DMS 273 treated with DMSO at 0.1 percent for 48 hours (cell line): ENCODE results near the gene EIF2D.
"Not testable (repeated sequence)": the region's sequence is repeated elsewhere in the genome, so short reads cannot be mapped to it uniquely, and the experiment has no call there.

Experiments used
- DNase-seq: peaks from one replicate; lab custom pipeline; 2025; lab: John Stamatoyannopoulos, UW

EIF2D gene, protein sequence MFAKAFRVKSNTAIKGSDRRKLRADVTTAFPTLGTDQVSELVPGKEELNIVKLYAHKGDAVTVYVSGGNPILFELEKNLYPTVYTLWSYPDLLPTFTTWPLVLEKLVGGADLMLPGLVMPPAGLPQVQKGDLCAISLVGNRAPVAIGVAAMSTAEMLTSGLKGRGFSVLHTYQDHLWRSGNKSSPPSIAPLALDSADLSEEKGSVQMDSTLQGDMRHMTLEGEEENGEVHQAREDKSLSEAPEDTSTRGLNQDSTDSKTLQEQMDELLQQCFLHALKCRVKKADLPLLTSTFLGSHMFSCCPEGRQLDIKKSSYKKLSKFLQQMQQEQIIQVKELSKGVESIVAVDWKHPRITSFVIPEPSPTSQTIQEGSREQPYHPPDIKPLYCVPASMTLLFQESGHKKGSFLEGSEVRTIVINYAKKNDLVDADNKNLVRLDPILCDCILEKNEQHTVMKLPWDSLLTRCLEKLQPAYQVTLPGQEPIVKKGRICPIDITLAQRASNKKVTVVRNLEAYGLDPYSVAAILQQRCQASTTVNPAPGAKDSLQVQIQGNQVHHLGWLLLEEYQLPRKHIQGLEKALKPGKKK

GRCh38 chr1:206612129-206612876 is at the start of gene EIF2D:
EIF2D (minus strand) TSS chr1:206612465; CDS start chr1:206612342, 123 bp downstream.
- DNase-seq, result peak; percentile 84

DNA sequence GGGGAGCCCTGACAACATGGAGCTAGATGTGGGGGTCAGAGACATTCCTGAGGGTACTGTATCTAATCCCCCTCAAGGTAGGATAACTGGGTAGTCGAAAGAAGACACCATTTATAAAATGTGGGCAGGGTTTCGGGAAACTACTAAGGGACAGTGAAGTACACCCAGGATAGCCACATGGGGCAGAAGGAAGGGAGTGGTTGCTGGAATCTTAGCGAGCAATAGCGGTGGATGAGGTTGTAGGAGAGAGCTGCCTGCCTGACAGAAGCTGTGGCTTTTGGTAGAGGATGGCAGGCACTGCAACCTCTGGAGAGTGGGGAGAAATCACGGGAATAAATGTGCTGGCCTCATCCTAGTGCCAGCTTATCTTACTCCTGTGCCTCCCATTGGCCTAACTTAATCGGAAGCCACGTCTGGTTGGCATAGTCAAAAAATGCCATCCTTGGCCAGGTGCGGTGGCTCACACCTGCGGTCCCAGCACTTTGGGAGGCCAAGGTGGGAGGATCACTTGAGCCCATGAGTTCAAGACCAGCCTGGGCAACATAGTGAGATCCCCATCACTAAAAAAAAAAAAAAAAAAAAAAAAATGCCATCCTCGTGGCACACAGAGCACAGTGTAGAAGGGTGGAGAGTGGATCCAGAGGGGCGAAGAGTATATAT is 49.0 kb upstream of the EIF2D start:
- no peak for DNase-seq

- DNase-seq, result no peak
Observed at GRCh38 chr1:206660136-206660535, 47.9 kb upstream of the EIF2D start.

GRCh38 chr1:206658981-206659273 is 46.7 kb upstream of the EIF2D start:
- DNase-seq, result no peak

GRCh38 chr1:206658264-206658980 is 46.2 kb upstream of the EIF2D start:
- no peak for DNase-seq

GRCh38 chr1:206657751-206658150 is 45.5 kb upstream of the EIF2D start:
- DNase-seq, result no peak

DNA sequence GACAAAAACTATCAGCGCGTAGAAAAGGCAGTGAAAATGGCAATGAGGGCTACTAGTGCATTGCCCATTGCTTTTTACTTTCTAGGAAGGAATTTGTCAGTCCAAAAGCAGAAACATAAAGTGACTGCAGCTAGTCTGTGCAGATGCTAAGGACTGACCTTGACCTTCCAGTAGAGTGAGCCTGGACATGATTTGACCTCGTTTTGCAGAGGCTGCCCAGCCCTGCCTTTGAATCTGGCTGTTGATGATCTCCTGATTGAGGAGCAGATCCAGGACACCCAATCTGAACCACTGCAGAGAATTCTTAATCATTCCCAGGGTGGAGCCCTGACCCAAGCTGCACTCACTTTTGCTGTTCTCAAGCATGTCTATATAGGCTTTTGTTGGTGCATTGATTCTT is 44.7 kb upstream of the EIF2D start:
- DNase-seq, result no peak

GRCh38 chr1:206655471-206655882 is 43.2 kb upstream of the EIF2D start:
- DNase-seq, result peak; percentile 32

- DNase-seq, result no peak
Observed at GRCh38 chr1:206654828-206655227, 42.6 kb upstream of the EIF2D start.

DNA sequence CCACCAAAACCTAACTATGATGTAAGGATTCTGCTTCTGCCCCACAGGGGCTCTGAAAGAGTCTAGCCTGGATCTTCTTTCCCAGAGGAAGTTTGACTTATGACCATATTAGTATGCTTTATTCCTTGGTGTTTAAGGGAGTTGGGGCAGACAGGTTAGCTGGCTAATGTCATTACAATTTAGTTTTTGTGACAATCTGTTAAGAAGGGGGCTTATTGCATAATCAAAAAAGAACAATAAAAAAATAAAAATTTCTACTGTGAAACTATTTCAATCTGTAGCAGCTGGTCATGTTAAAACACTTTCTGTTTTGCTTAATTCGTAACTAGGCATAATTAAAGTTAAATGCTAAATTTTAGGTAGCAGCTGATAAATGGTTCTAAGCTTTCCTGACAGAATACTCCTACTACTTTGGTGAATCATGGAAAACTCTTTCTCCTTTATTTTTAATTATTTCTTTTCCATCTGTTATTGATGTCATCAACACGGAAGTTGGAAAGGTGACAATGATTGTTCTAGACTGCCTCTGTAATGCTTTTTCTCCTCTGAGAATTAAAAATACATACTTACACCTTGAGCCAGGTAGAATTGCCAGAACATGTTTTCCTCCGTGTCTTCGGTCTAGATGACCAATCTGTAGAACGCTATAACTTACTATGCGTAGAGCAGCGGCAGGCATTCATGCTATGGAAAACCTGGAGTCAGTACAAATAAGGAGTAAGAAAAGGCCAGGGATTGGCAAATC is 41.6 kb upstream of the EIF2D start:
- no peak for DNase-seq

DNA sequence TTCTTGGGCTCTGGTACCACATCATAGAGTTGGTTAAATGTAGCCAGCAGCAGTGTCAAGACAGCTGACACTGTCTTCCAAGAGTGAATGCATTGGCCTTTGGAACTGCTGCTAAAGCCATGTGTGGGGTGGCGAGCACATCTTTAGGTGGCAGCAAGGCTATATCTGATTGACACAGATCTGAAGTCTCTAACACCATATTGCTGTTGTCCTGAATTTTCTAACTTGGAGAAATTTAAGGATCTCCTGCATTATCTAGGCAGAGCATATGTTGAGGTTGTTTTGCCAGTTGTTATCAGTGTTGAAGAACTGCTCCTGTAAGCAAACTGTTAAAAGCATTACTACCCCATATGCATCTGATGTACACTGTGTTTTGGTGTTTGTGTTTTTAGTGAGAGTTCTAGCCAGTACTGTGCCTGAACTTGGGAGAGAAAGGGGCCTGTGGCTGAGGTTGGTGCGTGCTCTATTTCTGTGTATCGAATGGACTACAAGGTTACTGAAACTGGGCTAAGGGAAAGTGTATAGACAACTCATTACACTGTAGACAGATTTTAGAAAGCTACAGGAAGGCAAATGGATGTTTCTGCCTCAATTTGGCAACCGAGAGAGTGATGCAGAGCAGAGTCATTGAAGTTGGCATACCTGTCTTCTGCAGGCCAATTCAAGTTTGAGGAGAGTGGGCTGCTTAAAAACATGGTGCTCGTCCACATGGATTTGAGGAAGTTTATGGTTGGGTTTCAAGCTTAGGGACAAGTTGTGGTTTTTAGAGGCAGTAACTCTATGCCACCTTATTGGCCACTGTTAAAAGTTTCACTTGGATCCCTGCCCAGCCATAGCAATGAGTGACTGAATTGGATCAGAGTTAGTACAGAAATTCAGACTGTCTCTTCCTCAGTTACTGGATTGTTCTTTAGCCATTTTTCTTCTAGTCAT is 40.0 kb upstream of the EIF2D start:
- DNase-seq, result no peak

DNA sequence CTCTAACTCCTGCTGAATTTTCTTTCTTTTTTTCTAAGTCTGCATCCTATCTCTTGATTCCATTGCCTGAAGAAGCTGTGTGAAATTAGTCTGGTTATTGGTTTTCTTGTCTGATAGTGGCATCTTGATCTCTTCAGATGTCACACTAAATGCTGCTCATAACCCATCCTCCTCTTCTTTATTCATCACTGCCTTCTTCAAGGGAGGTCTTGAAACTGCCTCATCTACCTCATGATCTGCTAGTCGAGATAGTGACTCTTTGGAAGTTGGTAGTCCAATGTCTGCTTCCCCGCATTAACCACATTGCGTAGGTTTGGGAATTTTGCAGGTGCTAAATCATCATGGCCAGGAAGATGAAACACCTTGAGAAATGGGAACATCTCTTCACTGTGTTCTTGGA is 38.7 kb upstream of the EIF2D start:
- no peak for DNase-seq

DNA sequence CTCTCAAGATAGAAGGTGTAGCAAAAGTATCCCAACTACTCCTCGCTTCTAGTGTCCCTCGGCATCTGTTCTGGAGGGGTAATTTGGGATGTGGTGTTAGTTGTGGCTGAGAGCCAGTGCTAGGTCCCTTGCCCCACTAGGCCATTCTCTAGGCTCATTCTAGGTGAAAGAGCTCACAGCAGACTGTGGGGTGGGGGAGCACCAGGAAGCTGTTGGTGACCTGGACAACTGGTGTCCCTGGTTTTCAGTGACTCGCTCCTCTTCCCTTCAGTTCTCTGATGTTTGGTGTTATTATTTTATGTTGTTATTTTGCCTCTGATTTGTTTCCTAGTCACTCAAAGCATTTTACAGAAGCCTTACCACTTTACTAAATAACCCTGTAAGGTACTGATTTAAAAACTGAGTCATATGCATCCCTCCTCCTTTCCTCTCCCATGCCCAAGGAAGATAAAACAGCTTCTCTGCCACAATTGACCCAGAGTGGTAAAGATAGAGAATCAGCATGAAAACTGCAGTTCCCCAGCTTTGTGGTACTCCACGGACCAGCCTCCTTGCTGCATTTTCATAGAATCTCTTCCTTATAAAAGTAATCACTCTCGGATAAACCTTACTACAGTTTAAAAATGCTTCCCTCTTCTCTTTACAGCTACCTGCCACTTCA is 37.1 kb upstream of the EIF2D start:
- DNase-seq, result no peak

- DNase-seq, result no peak
Observed at GRCh38 chr1:206647224-206647623, 35.0 kb upstream of the EIF2D start.

DNA sequence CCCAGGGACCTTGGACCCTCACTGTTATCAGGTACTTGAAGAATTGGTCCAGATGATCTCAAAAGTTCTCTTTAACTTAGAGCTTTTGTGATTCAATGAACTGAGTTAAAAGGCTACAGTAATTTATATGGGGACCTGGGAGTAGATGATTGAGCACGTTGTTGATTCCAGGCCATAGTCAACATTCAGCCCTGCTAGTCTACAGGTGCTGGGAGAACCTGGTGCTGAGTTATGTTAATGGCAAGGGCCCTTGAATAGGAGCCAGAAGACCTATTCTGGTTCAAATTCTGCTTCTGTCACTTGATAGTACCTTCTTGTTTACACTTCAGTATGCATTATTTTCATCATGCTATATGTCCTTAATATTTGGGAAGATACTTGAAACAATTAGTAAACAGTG is 34.2 kb upstream of the EIF2D start:
- DNase-seq, result no peak

GRCh38 chr1:206643118-206643698 is 30.9 kb upstream of the EIF2D start:
- DNase-seq, result no peak

- not testable (repeated sequence) for DNase-seq
Observed at GRCh38 chr1:206642074-206642473, 29.8 kb upstream of the EIF2D start.

DNA sequence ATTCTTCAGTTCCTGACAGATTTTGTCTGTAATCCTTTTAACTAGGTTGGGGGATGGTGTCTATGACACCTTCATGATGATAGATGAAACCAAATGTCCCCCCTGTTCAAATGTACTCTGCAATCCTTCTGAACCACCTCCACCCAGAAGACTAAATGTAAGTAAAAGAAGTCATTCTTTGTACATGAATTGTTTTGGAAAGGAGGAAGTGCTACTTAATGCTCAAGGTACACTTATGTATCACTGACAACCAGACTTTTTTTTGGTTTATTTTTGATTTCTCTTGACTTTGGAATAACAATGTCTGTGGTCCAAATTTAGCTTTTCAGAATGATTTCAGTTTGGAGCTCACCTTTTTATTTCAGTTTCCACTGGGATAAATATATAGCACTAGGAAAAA is 25.3 kb upstream of the EIF2D start:
- DNase-seq, result no peak

DNA sequence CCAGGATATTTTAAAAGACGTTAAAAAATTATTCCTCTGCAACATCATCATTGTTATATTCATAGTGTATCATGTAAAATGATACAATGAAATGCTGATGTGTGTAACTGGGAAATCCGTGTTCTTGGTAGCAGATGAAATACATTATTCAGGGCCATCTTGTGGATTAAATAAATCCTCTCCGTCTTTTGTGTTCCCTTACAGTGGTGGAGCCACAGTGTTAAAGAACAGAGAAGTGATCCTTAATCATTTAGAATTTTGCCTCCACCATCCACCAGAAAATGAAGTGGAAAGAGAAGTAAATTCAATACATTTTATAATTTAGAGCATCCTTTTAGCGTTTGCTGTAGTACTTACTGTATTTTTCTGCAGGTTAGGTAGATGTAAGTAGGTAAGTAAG is 24.4 kb upstream of the EIF2D start:
- DNase-seq, result no peak
